NCI-H748 (cell line): Measurements from ENCODE around the gene MUC5AC.
"Not testable (repeated sequence)": the region's sequence is repeated elsewhere in the genome, so short reads cannot be mapped to it uniquely, and the experiment has no call there.

Experiments
- DNase-seq: peaks from one replicate; lab custom pipeline; 2025; ENCODE audit not compliant: unreplicated experiment; lab: John Stamatoyannopoulos, UW

Gene MUC5AC

DNA sequence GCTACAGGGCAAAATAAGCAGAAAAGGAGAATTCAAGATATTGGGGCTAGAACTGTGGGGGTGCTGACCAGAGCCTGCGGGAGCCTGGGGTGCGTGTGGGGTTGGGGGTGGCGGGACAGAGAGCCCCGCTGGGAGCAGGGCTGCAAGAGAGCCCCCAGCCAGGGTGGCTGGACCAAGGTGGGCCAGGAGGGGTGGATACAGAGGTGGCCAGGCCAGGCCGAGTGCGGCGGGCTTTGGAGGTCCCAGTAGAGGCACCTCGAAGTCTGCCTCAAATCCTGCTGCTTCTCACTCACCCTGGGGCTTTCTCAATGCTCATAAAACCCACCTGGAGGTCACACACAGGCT, 48.2 kb downstream of the MUC5AC start:
- no peak for DNase-seq

DNA sequence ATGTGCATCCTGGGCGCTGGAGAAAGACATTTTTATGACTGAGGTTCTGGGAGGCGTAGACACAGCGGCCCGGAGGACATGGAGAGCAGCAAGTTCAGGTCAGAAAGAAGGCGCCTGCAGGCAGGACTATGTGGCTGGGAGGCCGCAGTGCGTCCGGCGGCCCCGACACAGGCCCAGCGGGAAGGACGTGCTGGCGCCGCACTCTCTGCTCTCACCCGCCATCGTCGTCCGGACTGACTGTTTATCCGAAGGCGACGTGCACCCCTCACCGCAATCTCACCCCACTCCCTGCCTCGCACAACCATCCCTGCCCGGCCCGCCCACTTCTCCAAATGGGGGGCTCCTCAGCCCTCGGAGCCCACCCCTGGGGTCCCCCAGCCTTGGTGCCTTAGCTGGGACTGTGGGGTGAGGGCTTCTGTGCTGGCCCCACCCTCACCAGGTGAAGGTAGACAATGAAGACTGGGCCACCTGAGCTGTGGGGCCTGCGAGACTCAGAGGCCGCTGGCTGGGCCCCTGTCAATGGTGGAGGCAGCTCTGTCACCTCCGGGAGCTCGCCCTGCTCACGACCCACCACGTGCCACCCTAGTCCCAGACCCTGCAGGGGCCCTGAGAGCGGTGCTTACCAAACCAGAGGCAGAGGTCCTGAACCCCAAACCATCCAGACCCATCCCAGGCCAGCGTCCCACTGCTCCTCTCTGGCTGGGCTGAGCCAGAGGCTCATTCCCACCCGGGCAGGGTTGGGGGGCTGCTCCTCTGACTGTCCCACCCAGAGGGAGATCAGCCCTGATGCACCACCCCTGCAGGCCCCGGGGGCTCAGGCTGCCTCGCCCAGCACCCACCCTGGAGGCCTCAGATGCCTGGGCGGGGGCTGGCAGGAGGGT, 48.9 kb downstream of the MUC5AC start:
- DNase-seq: no peak

DNA sequence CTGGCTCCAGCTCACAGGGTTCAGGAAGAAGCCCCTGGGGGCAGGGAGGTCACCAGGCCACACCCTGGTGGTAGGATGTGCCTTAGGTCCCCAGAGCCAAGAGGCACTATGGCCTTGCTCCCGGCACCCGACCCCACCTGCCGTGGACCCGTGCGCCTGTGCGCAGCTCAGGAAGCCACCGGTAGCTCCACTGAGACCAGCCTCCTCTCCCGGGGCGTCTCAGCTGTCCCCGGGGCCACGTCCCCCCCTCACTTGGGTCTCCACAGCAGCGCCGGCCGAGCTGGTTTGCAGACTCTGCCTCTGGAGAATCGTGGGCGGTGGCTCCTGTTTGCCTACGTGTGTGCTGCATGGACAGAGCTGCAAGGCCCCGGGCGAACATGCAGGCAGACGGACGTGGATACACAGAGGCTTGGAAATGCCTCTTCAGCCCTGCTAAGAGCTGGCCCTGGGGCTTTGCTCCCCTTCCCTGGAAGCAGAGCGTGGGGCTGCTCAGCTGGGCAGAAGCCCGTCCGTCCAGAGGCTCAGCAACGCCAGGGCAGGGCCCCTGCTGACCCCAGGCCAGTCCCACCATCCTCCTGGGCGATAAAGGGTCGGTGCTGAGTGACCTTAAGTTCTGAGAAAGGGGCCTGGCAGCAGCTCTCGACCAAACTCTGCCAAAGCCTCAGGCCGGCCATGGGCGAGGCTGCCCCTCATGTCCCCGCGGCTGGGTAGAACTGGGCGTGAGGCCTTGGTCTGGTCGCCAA, 49.8 kb downstream of the MUC5AC start:
- no peak for DNase-seq

DNA sequence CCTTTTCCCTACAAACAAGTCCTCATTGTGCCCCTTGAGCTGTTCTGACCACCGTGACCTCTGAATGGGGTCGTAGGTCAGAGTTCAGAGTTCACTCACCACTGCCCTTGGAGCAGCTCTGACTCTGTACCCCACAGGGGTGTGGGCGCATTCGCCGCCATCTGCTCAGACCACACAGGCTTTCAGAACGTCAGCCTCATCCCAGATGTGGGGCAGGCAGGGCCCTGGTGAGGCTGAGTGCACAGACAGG, 50.3 kb downstream of the MUC5AC start:
- DNase-seq: no peak

DNA sequence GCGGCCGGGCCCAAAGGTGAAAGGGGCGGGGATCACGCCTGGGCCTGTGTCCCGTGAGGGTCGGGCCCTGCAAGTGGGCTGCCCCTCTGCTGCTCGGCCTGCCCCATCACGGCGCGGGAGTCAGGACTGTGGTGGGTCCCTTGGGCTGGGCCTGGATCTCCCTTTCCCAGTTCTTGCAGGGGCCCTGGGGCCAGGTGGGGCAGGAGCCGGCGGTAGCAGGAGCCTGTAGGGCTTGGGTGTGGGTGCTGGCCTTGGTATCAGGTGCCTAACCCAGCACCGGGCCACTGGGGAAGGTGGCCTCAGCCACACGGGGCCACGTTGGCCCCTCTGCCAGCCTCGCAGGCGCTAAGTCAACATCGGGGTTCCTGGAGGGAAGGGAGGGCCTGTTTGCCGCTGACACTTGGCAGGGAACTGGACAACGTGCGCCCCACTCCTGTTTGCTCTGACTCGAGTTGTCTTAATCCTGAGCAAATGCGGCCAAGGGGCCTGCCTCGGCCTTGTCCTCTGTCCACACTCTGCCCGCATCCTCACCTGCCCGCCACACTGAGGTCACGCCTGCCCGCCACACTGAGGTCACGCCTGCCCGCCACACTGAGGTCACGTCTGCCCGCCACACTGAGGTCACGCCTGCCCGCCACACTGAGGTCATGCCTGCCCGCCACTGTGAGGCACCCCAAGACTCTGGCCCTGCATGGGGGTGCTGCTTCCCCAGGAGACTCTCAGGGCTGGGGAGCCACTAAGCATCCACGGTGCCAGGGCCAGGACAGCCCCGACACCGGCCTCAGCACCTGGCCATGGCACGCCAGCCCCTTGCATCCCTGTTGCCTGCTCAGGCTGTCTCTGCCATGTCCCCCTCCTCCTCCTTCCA, 50.9 kb downstream of the MUC5AC start:
- no peak for DNase-seq

DNA sequence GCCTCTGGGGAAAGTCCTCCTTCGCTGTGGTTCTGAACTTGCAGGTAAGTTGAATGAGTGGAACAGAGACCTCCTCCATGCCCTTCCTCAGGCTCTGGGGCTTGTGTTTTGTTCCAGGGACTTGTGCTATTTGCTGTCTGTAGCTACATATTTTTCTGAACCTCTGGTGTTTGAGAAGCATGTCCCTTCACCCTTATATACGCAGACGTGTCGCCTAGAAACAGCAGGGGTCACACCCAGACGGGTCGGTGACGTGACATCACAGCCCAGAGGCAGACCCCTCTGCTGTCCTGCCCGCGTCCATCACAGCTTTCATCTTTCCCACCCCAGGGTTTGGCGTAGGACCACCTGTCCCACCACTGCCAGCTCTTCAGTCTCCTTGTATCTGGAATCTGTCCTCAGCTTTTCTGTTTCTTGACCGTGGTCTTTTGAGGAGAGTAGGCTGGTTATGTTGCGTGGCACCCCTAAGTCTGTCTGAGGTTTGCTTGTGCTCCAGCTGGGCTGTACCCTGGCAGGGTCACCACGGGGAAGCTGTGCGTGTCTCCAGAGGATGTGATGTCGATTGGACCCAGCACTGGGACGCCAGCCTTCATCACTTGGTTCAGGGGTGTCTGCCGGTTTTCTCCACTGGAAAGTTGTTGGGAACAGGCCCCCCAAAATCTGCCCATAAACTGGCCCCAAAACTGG, 51.8 kb downstream of the MUC5AC start:
- DNase-seq: no peak

DNA sequence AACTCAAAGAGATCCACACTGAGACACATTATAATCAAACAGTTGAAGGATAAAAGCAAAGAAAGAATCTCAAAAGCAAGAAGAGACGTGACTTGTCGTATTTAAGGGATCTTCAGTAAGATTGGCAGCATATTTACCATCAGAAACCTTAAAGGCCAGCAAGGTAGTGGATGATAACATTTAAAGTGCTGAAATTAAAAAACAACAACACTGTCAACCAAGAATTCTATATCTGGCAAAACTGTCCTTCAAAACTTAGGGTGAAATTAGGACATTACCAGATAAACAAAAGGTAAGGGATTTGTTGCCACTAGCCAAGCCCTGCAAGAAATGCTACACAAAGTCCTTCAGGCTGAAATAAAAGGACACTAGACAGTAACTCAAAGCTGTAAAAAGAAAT, 54.1 kb downstream of the MUC5AC start:
- no peak for DNase-seq

DNA sequence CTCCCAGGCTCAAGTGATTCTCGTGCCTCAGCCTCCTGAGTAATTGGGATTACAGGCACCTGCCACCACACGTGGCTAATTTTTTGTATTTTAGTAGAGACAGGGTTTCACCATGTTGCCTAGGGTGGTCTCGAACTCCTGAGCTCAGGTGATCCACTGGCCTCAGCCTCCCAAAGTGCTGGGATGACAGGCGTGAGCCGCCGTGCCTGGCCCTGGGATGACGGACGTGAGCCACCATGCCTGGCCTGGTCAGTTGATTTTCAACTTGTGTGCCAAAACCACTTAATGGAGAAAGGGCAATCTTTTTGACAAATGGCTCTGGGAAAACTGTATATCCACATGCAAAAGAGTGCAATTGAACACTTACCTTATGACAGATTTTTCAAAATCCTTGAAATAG, 58.1 kb downstream of the MUC5AC start:
- DNase-seq: not testable (repeated sequence)

DNA sequence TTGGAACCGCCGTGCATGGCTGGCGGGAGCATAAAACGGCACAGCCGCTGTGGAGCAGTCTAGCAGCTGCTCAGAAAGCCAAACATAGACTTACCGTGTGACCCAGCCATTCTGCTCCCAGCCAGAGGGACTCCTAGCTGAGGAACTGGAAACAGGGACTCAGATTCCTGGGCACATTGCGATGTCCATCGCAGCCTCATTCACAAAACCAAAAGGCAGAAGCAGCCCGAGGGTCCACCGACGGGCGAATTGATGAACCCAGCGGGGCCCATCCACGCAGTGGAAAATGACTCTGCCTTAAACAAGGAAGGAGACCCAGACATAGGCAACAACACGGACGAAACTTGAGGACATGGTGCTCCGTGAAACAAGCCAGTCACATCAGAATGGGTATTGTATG, 59.4 kb downstream of the MUC5AC start:
- no peak for DNase-seq

DNA sequence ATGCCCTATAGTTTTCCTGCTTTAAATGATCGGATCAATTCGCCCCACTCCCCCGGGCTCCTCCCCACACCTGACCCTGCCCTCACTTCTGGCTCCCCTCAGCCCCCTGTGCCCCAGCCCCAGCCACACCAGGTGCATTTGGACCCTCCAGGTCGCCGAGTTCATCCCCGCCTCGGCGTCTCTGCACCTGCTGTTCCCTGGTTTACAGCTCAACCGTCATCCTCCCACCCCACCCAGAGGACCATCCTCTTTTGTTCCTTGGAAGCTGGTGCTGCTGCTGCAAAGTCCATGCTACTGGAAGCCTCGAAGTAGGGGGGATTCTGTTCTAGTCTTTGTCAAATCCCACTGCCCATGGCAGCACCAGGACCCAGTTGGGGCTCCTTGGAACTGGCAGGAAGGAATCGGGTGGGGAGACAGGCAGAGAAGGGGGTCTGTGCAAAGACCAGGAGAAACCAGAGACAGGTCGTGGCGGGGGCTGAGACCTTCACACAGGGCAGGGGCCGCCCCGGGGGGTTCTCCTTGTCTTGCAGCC, 60.6 kb downstream of the MUC5AC start:
- peak; percentile 62 for DNase-seq

DNA sequence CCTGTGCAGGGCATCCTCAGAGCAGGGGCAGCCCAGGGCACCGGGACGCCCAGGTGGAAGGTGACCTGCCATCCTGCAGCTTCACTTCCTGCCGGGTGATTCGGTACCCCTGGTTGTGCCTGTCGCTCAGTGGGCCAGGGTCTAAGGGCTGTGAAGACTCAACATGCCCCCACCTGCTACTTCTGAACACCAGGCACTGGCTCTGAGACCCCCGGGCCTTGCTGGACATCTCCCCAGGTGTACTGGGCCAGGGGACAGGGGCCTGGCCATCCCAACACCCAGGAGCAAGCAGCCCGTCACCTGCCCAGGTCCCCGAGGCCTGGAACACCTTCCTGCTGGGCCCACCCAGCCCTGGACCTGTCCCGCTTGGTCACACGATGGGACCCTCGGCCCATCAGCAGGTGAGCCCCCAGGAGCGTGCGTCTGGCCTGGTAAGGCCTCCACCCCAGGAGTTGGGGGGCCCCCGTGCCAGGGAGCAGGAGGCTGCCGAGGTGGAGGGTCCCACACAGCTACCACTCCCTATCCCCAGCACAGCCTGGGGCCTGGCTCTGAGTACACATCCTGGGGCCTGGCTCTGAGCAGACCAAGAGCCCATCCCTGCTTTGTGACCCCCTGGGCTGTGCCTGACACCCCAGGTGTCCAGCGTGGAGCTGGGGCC, 61.2 kb downstream of the MUC5AC start:
- DNase-seq: no peak

DNA sequence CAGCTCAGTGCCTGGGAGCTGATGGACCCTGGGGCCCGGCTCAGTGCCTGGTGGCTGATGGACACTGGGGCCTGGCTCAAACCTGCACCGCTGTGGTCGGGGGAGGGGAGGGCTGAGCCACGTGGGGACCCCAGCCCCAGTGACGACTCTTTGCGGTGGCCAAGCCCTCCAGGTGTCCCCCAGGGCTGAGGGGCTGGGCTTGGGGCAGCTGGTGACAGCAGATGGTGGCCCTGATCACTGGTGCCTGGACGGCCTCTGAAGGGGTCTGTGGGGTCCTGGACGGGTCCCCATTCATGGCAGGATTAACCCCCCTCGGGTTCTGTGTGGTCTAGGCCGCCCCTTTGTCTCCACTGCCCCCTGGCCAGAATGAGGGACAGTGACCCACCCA, 61.7 kb downstream of the MUC5AC start:
- no peak for DNase-seq

DNA sequence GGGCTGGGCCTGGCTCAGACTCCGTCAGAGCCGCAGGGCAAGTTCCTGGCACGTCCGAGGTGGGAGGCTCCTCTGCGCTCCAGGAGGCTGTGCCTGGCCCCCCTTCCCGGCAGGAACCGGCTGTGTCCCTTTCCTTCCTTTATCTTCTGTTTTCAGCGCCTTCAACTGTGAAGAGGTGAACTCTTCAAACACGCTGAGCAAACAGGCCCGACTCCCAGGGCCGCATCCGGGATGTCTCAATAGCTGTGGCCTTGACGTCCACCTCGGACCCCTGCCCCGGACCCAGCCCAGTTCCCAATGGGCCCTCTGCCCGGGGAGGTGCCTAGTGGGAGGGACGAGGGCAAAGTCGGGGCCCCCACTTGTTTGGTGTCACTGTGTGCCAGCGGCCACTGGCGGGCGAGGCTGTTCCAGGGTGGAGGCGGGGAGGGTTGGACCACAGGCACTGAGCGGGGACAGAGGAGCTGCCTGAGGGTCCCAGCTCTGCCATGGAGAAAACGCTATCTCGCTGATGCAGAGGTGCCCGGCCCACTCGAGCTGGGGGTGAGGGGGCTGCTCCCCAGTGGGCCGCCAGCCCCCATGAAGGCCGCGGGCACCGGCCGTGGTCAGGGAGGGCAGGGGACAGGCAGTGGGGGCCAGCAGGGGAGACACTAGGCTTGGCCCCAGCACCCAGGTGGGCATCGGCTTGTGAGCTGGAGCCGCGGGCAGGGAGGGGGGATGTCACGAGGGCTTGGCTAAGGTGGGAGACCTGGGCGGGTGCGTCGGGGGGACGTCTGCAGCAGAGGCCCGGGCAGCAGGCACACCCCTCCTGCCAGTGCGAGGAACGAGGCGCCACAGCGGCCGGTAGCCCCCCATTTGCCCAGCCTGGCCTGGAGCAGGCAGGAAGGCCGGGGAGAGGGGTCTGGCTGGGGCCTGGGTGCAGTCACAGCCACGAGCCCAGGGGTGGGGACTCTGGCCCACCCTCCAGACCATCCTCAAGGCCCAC, 62.4 kb downstream of the MUC5AC start:
- DNase-seq: peak; percentile 28

DNA sequence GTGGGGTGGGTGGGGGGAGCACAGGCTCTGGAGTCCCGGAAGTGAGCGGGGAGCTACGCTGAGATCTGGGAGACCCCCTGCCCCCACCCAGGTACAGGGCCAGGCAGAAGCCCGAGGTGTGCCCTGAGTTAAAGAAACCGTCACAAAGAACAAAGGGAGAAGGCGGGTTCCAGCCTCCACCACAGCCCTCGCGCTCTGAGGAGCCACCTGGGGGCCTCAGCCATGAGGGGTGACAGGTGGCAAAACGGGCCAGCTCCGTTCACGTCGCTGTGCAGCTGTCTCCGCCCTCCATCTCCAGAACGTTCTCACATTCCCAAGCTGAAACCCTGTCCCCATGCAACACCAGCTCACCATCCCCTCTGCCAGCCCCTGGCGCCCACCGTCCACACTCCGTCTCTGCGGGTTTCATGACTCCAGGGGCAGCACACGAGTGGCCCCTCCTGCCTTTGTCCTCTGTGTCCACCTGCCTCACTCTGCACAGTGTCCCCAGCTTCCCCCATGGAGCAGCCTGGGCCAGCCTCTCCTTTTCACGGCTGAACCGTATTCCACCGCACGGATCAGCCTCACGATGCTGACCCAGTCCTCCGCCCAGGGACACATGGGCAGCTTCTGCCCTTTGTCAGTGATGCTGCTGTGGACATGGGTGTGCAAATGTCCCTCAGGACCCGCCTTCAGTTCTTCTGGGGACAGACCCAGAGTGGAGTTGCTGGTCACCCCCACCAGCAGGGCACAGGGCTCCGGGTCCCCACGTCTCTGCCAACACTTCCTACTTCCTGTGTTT, 63.4 kb downstream of the MUC5AC start:
- DNase-seq: peak; percentile 56

DNA sequence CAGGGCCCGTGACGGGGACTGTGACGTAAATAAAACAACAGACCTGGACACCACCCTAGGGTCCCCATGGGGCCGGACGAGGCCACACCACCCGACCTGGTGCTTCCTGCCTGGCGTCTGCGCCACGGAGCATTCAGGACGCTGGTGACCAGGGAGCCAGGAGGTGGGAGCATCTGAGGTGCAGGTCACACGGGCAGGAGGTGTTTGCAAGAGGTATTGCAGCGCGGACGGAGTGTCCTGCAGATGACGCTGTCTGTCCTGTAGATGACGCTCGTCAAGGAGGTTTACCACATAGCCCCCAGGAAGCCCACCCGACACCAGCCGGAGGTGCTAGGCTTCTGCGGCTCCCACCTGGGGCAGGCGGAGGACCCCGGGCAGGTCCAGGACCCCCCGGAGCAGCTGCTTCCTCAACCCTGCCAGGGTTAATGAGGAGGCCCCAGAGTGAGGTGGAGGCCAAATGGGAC, 64.1 kb downstream of the MUC5AC start:
- DNase-seq: no peak

DNA sequence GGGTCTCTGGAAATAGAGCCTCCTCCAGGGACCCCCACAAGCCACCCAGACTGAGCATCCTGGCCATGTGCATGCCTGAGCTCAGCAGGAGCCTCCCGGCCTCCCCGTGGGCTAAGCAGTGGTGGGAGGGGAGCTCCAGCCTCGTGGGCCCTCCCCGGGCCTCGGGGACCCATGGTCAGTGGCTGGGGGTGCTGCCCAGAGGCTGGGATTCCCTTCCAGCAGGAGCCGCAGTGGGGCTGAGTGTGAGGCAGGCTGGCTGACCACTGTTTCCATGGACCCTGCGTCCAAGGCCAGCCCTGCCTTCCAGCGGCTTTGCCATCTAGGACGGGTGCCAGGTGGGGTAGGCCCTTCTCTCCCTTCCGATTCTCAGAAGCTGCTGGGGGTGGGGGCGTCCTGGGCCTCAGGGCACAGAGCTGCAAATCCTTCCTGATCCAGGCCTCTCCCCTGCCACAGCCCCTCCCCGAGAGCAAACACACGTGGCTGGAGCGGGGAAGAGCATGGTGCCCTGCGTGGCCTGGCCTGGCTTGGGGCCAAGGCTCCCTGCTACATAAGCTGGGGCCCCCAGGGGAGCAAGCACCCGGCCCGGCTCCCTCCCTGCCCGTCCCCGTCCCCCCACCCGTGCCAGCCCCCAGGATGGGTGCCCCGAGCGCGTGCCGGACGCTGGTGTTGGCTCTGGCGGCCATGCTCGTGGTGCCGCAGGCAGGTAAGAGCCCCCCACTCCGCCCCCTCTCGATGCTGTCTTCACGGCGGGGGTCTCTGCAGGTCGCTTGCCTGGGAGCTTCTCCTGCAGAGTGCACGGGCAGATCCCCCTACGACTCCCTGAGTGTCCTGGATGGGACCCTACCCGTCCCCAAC, 65.0 kb downstream of the MUC5AC start, which contains the start of gene MUC5B:
Gene MUC5B (plus strand): TSS at position 576 of the 855 bp plus-strand sequence. CDS start 58 bp downstream, at position 634.
- no peak for DNase-seq

DNA sequence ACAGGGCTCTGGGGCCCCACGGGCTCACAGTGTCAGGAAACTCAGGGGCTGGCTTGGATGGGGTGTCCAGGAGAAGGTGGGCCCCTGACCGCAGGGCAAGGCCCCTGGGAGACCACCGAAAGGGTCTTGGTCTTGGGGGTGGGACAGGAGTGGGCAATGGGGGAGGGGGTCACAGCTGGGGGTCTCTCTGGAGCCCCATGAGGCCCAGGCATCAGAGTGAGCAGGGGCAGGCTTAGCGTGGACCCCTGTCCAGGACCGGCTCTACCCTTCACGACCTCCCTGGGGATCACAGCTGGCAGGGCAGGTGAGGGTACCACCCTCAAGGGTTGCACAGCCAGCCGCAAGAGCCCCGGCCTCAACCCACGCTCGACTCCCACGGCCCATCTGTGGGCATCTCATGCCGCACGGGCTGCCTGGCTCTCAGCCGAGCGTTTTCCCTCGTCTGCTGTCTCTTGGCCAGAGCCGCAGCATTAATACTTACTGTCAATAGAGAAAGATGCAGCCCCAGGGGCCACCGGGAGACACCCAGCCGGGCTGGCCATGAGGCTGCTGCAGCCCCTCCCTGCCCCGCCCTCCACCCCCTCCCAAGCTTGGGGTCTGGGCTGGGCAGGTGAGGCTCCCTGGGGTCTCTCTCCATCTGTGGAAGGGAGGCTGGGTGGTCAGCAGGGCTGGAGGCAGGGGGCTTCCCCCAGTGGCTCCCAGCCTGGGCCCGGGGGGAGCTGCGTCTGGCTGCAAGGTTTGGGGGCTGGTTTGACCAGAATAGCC, 65.8 kb downstream of the MUC5AC start:
- no peak for DNase-seq
